Esophagus muscularis mucosa (tissue), 4 donors: ENCODE results near the gene TNRC6A.

Experiments used
- CTCF ChIP-seq, 3 experiments: fragments of 200-600 bp in 2 of 3; fragments of 450-650 bp in 1 of 3; sonication (generic) in 2 of 3; IDR thresholded peaks; one replicate each; pipeline ENCODE4 v1.5.1; 2017 to 2019; ENCODE audit warnings: antibody characterized with exemption in 3 of 3, mild to moderate bottlenecking in 2 of 3, moderate library complexity in 1 of 3
- EP300 ChIP-seq: sonication (generic); formaldehyde crosslinking; IDR thresholded peaks from one replicate; pipeline ENCODE4 v1.6.1; 2017; ENCODE audit warnings: antibody characterized with exemption
- POLR2AphosphoS5 ChIP-seq, 2 donors: sonication (generic); formaldehyde crosslinking; IDR thresholded peaks; one replicate each; pipeline ENCODE4 v1.6.1; 2017; ENCODE audit warnings: antibody characterized with exemption in 2 of 2

GRCh38 chr16:24771779-24772157 is 42.3 kb downstream of the TNRC6A start:
- TF ChIP-seq CTCF (IDR thresholded peaks at IDR 0.05) (no peak), POLR2AphosphoS5 (IDR thresholded peaks at IDR 0.05) (no peak), EP300 (no peak)
